ENCODE results near the gene NR4A3. TPM values are rescaled to one million over a fixed set of nuclear protein-coding genes. Genes with fewer than 3 reads are reported as not detected.
"Not testable (repeated sequence)": the region's sequence is repeated elsewhere in the genome, so short reads cannot be mapped to it uniquely, and the experiment has no call there.

NR4A3 gene
- polyA plus RNA-seq (2012; ENCODE audit: insufficient read depth, insufficient read length) = 0.17 TPM

- H3K4me3 ChIP-seq (ENCODE audit: low read length) = peak within 1 kb of the TSS; percentile 81
- DNase-seq (ENCODE audit: low read depth, low spot score) = peak; percentile 95
Observed at GRCh38 chr9:99821396-99822108, at the start of gene NR4A3. Gene NR4A3 (plus strand): TSS chr9:99821885. CDS start chr9:99828043, 6,158 bp downstream.

GRCh38 chr9:99773468-99774138, 48.1 kb upstream of the NR4A3 start:
- no peak overlapping the region for H3K4me3 ChIP-seq (ENCODE audit: low read length)
- DNase-seq (ENCODE audit: low read depth, low spot score) = no peak

GRCh38 chr9:99778308-99778707, 43.4 kb upstream of the NR4A3 start:
- DNase-seq (ENCODE audit: low read depth, low spot score) = no peak
- no peak overlapping the region for H3K4me3 ChIP-seq (ENCODE audit: low read length)

GRCh38 chr9:99778836-99779235, 42.8 kb upstream of the NR4A3 start:
- DNase-seq (ENCODE audit: low read depth, low spot score) = no peak

GRCh38 chr9:99779277-99779676, 42.4 kb upstream of the NR4A3 start:
- no peak overlapping the region for H3K4me3 ChIP-seq (ENCODE audit: low read length)
- DNase-seq (ENCODE audit: low read depth, low spot score) = no peak

More at GRCh38 chr9:99778836-99779235, 42.8 kb upstream of the NR4A3 start:
- H3K4me3 ChIP-seq (ENCODE audit: low read length) = no peak overlapping the region

- H3K4me3 ChIP-seq (ENCODE audit: low read length); DNase-seq (ENCODE audit: low read depth, low spot score): not testable (repeated sequence)
Observed at GRCh38 chr9:99782349-99782748, 39.3 kb upstream of the NR4A3 start.

GRCh38 chr9:99782962-99783718, 38.5 kb upstream of the NR4A3 start:
- H3K4me3 ChIP-seq (ENCODE audit: low read length) = no peak overlapping the region
- DNase-seq (ENCODE audit: low read depth, low spot score) = peak; percentile 8

GRCh38 chr9:99783799-99784198, 37.9 kb upstream of the NR4A3 start:
- no peak for DNase-seq (ENCODE audit: low read depth, low spot score)
- H3K4me3 ChIP-seq (ENCODE audit: low read length) = no peak overlapping the region

GRCh38 chr9:99785010-99785590, 36.6 kb upstream of the NR4A3 start:
- H3K4me3 ChIP-seq (ENCODE audit: low read length) = no peak overlapping the region
- no peak for DNase-seq (ENCODE audit: low read depth, low spot score)

GRCh38 chr9:99787556-99787955, 34.1 kb upstream of the NR4A3 start:
- no peak overlapping the region for H3K4me3 ChIP-seq (ENCODE audit: low read length)
- no peak for DNase-seq (ENCODE audit: low read depth, low spot score)

GRCh38 chr9:99793528-99793927, 28.2 kb upstream of the NR4A3 start:
- no peak overlapping the region for H3K4me3 ChIP-seq (ENCODE audit: low read length)
- no peak for DNase-seq (ENCODE audit: low read depth, low spot score)

GRCh38 chr9:99796231-99796630, 25.5 kb upstream of the NR4A3 start:
- no peak overlapping the region for H3K4me3 ChIP-seq (ENCODE audit: low read length)
- no peak for DNase-seq (ENCODE audit: low read depth, low spot score)

- H3K4me3 ChIP-seq (ENCODE audit: low read length) = no peak overlapping the region
- DNase-seq (ENCODE audit: low read depth, low spot score) = no peak
Observed at GRCh38 chr9:99801775-99802174, 19.9 kb upstream of the NR4A3 start.

- no peak for DNase-seq (ENCODE audit: low read depth, low spot score)
- no peak overlapping the region for H3K4me3 ChIP-seq (ENCODE audit: low read length)
Observed at GRCh38 chr9:99803694-99804093, 18.0 kb upstream of the NR4A3 start.

- no peak overlapping the region for H3K4me3 ChIP-seq (ENCODE audit: low read length)
- peak; percentile 46 for DNase-seq (ENCODE audit: low read depth, low spot score)
Observed at GRCh38 chr9:99807276-99807852, 14.3 kb upstream of the NR4A3 start.

GRCh38 chr9:99807956-99808355, 13.7 kb upstream of the NR4A3 start:
- DNase-seq (ENCODE audit: low read depth, low spot score) = no peak
- H3K4me3 ChIP-seq (ENCODE audit: low read length) = no peak overlapping the region

GRCh38 chr9:99808454-99808853, 13.2 kb upstream of the NR4A3 start:
- no peak for DNase-seq (ENCODE audit: low read depth, low spot score)
- no peak overlapping the region for H3K4me3 ChIP-seq (ENCODE audit: low read length)

- no peak overlapping the region for H3K4me3 ChIP-seq (ENCODE audit: low read length)
- DNase-seq (ENCODE audit: low read depth, low spot score) = no peak
Observed at GRCh38 chr9:99809586-99810319, 11.9 kb upstream of the NR4A3 start.

- DNase-seq (ENCODE audit: low read depth, low spot score) = no peak
- H3K4me3 ChIP-seq (ENCODE audit: low read length) = no peak overlapping the region
Observed at GRCh38 chr9:99811172-99811571, 10.5 kb upstream of the NR4A3 start.
